DOHH2 (cell line): Measurements from ENCODE around the gene PHC2.

Experiments
- H3F3A ChIP-seq: fragments of 200-600 bp; sonication (generic), shearing (Covaris generic); 2 replicates; pipeline ENCODE4 v1.6.0; 2016; ENCODE audit warnings: antibody characterized with exemption, mild to moderate bottlenecking; ENCODE audit not compliant: control insufficient read depth, insufficient read depth
- H3K27ac ChIP-seq: fragments of 200-600 bp; sonication (generic); 2 replicates; pipeline ENCODE4 v1.5.1; 2014; ENCODE audit warnings: low read depth, mild to moderate bottlenecking, low read length, moderate library complexity
- H3K27me3 ChIP-seq: fragments of 200-600 bp; sonication (generic); 2 replicates; pipeline ENCODE4 v1.6.1; 2014; ENCODE audit warnings: mild to moderate bottlenecking, low read length, mixed read lengths; ENCODE audit not compliant: control insufficient read depth
- H3K36me3 ChIP-seq: fragments of 200-600 bp; sonication (generic); 2 replicates; pipeline ENCODE4 v1.6.1; 2014; ENCODE audit warnings: mild to moderate bottlenecking, low read length, moderate library complexity, mixed read lengths; ENCODE audit not compliant: control insufficient read depth
- H3K4me1 ChIP-seq: fragments of 200-600 bp; sonication (generic); 2 replicates; pipeline ENCODE4 v1.6.1; 2014; ENCODE audit warnings: mild to moderate bottlenecking, low read length, mixed read lengths; ENCODE audit not compliant: control insufficient read depth
- H3K4me2 ChIP-seq: fragments of 200-600 bp; sonication (generic); 2 replicates; pipeline ENCODE4 v1.6.0; 2014; ENCODE audit warnings: mild to moderate bottlenecking, low read length, moderate library complexity
- H3K4me3 ChIP-seq: fragments of 200-600 bp; sonication (generic); 2 replicates; pipeline ENCODE4 v1.5.1; 2014; ENCODE audit warnings: mild to moderate bottlenecking, low read length, mixed read lengths
- H3K79me2 ChIP-seq: fragments of 200-600 bp; sonication (generic); 2 replicates; pipeline ENCODE4 v1.6.1; 2014; ENCODE audit warnings: mild to moderate bottlenecking, low read length, mixed read lengths; ENCODE audit not compliant: control insufficient read depth
- H3K9me2 ChIP-seq: fragments of 200-600 bp; sonication (generic); replicated peaks from 2 replicates; pipeline ENCODE4 v1.6.1; 2014; ENCODE audit warnings: mild to moderate bottlenecking, low read length, mixed read lengths; ENCODE audit not compliant: control insufficient read depth
- H3K9me3 ChIP-seq: fragments of 200-600 bp; sonication (generic); 2 replicates; pipeline ENCODE4 v1.6.1; 2014; ENCODE audit warnings: antibody characterized with exemption, low read length, mixed read lengths; ENCODE audit not compliant: control insufficient read depth, insufficient read depth
- H4K20me1 ChIP-seq: fragments of 200-600 bp; sonication (generic); 2 replicates; pipeline ENCODE4 v1.6.0; 2014; ENCODE audit warnings: low read depth, mild to moderate bottlenecking, antibody characterized with exemption, low read length, moderate library complexity; ENCODE audit not compliant: control insufficient read depth, insufficient read depth
- CTCF ChIP-seq: fragments of 200-600 bp; sonication (generic); IDR thresholded peaks from one replicate; pipeline ENCODE4 v1.5.1; 2014; ENCODE audit warnings: antibody characterized with exemption, mild to moderate bottlenecking, low read depth, low read length; ENCODE audit not compliant: poor library complexity, severe bottlenecking
- EZH2phosphoT487 ChIP-seq: fragments of 200-600 bp; sonication (generic); IDR thresholded peaks from 2 replicates; pipeline ENCODE4 v1.6.1; 2017; ENCODE audit warnings: borderline replicate concordance, mild to moderate bottlenecking, antibody characterized with exemption, low read length, moderate library complexity, mixed read lengths

Gene PHC2

GRCh38 chr1:33407352-33408092 is 23.4 kb downstream of the PHC2 start:
- Histone ChIP-seq H3K4me1 (no peaks in the 10 kb centered on the region), H3K27ac (no peak overlapping the region), H3K9me2 (no peaks in the 10 kb centered on the region), H3K27me3 (peaks cover 7% of the 10 kb centered on the region; the same call in 1 of the 2 replicates), H3K4me3 (no peak overlapping the region), H3K79me2 (no peaks in the 10 kb centered on the region), H3K36me3 (no peaks in the 10 kb centered on the region), H3F3A (no peaks in the 10 kb centered on the region), H4K20me1 (no peaks in the 10 kb centered on the region), H3K9me3 (no peaks in the 10 kb centered on the region), H3K4me2 (no peak overlapping the region)
- TF ChIP-seq EZH2phosphoT487, result no peak
- TF ChIP-seq CTCF, result no peak

- TF ChIP-seq CTCF (no peak), EZH2phosphoT487 (no peak)
These were observed 28.7 kb downstream of the PHC2 start for GRCh38 chr1:33402206-33402605.

GRCh38 chr1:33401471-33401870 is 29.4 kb downstream of the PHC2 start:
- H3K79me2 ChIP-seq, result no peaks in the 10 kb centered on the region
- H3K27ac ChIP-seq, result no peak overlapping the region
- no peaks in the 10 kb centered on the region for H3K4me1 ChIP-seq
- H3K36me3 ChIP-seq, result no peaks in the 10 kb centered on the region
- no peak overlapping the region for H3K4me3 ChIP-seq
- no peaks in the 10 kb centered on the region for H3K9me3 ChIP-seq
- H3K9me2 ChIP-seq, result no peaks in the 10 kb centered on the region
- peaks cover 11% of the 10 kb centered on the region for H3K27me3 ChIP-seq
- no peaks in the 10 kb centered on the region for H3F3A ChIP-seq
- no peak overlapping the region for H3K4me2 ChIP-seq
- TF ChIP-seq EZH2phosphoT487, result no peak
- no peak for TF ChIP-seq CTCF
- no peaks in the 10 kb centered on the region for H4K20me1 ChIP-seq

More at GRCh38 chr1:33402206-33402605, 28.7 kb downstream of the PHC2 start:
- no peaks in the 10 kb centered on the region for H3K79me2 ChIP-seq
- peaks cover 8% of the 10 kb centered on the region for H3K27me3 ChIP-seq
- no peaks in the 10 kb centered on the region for H4K20me1 ChIP-seq
- no peak overlapping the region for H3K4me2 ChIP-seq
- no peak overlapping the region for H3K27ac ChIP-seq
- no peaks in the 10 kb centered on the region for H3K9me2 ChIP-seq
- H3K4me3 ChIP-seq, result no peak overlapping the region
- no peaks in the 10 kb centered on the region for H3F3A ChIP-seq
- H3K9me3 ChIP-seq, result no peaks in the 10 kb centered on the region
- no peaks in the 10 kb centered on the region for H3K4me1 ChIP-seq
- no peaks in the 10 kb centered on the region for H3K36me3 ChIP-seq
